Activated T-cell treated with anti-CD3 and anti-CD28 coated beads, Interleukin-2, amount 50 U/mL, for 48 hours (primary cell): Measurements from ENCODE around the gene LAMP1.
"Not testable (repeated sequence)": the region's sequence is repeated elsewhere in the genome, so short reads cannot be mapped to it uniquely, and the experiment has no call there.

Source experiments
- DNase-seq, 2 experiments: peaks; one replicate each; pipeline ENCODE4 v3.0.0-alpha.2; 2020

Gene LAMP1, protein sequence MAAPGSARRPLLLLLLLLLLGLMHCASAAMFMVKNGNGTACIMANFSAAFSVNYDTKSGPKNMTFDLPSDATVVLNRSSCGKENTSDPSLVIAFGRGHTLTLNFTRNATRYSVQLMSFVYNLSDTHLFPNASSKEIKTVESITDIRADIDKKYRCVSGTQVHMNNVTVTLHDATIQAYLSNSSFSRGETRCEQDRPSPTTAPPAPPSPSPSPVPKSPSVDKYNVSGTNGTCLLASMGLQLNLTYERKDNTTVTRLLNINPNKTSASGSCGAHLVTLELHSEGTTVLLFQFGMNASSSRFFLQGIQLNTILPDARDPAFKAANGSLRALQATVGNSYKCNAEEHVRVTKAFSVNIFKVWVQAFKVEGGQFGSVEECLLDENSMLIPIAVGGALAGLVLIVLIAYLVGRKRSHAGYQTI

DNA sequence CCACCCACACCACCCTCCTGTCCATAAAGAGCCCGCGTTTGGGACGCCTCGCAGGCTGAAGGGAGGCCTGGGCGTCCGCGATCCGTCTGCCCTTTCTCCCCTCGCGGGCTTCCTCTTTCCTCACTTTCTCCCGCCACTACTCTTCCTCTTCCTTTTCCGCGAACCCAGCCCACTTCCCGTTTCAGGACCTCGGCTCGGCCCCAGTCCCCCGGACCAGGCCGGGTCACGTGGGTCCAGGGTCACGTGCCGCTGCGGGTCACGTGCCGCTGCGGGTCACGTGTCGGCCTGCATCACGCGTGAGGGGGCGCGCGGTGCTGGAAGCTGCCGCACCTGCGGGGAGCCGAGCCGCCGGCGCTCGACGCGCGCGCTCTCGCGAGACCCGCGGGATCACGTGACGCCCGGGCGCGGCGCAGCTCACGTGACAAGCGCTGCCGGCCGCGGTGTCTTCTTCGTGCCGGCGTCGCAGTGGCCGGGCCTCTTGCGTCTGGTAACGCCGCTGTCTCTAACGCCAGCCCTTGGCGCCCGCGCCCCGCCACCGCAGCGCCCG, at the start of gene LAMP1:
Gene LAMP1, plus strand, starts transcription at position 417 of the 547 bp plus-strand sequence. CDS start 196 bp downstream, outside the sequence.
- DNase-seq, result peak; percentile 99 to 100

DNA sequence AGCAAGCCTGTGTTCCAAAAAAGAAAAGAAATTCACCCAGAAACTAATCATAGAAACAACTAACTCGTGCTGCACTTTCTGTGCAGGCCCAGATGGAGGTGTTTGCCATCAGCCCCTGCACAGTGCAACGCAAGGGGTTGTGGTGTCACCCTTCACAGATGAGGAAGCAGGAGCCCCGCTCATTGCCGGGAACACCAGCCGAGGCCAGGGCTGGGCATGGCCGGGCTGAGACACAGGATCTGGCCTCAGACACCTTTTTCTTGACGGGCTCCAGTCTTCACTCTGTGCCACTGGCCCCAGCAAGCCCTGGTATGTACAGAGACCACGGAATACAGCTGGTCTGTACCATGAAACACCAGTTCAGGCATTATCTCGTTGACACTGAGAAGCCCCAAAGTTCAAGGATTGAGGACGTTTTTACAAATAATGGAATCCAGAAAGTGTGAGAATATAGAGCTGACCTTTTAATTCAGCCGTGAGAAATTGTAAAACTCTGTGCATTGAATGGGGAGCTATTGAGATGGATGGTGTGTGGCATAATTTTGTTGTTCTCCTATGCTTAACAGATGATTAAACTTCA, 44.4 kb upstream of the LAMP1 start:
- no peak for DNase-seq

- not testable (repeated sequence) for DNase-seq
These were observed 39.1 kb upstream of the LAMP1 start for GRCh38 chr13:113257908-113258307.

GRCh38 chr13:113258321-113259054, 38.6 kb upstream of the LAMP1 start:
- no peak for DNase-seq

GRCh38 chr13:113260996-113261395, 36.0 kb upstream of the LAMP1 start:
- DNase-seq, result no peak

GRCh38 chr13:113263016-113263415, 34.0 kb upstream of the LAMP1 start:
- DNase-seq, result not testable (repeated sequence)

- DNase-seq, result no peak
These were observed 29.2 kb upstream of the LAMP1 start for GRCh38 chr13:113267642-113268405.

GRCh38 chr13:113272031-113272430, 25.0 kb upstream of the LAMP1 start:
- no peak for DNase-seq

- DNase-seq, result no peak
These were observed 24.3 kb upstream of the LAMP1 start for GRCh38 chr13:113272701-113273181.

- DNase-seq, result no peak
These were observed 23.7 kb upstream of the LAMP1 start for GRCh38 chr13:113273321-113273720.

DNA sequence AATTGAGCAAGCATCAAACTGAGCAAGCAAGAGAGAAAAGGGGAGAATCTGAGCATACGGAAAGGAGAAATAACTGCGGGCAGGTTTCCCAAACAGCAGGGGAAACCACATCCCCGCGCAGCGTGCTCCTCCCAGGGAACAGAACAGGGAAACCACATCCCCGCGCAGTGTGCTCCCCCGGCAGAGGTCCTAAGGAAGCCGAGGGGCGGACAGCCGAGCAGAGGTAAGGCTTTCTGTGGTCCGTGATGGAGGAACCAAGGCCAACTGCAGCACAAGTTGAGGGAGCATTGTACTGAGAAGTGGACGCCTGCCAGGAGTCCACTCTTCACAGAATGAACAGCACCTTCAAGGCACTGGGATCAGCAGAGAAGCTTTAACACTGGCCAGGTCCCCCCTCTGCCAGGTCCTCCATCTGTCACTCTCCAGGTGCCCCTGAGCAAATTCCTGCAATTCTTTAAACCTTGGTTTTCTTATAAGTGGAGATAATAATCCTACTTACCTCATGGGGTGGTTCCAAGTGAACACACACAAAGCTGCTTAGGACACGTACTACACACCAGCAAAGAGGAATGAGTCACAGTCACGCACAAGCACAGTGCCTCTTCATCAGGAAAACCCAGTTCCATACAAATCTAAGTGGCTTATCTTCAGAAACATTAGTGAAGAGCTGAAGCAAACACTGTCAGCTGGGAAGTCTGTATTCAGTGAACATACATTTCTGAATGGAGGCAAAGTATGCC, 23.0 kb upstream of the LAMP1 start:
- no peak for DNase-seq

DNA sequence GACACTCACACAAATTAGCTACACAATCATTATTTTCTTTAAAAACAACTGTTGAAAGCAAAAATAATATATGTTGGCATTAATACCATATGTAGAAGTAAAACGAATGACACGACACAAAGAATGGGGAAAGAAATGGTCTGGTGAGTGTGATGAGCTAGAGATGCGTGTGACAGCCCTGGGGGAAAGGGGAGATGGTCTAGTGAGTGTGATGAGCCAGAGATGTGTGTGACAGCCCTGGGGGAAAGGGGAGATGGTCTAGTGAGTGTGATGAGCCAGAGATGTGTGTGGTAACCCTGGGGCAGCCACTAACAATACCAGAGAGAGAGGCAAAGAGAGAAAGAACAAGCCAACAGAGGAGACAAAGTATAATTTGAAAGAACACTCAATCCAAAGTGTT, 22.3 kb upstream of the LAMP1 start:
- no peak for DNase-seq

- peak; percentile 46 to 49 for DNase-seq
These were observed 21.7 kb upstream of the LAMP1 start for GRCh38 chr13:113275387-113275786.

GRCh38 chr13:113280126-113280525, 16.9 kb upstream of the LAMP1 start:
- DNase-seq, result no peak

- DNase-seq, result no peak
These were observed 13.1 kb upstream of the LAMP1 start for GRCh38 chr13:113283904-113284303.

- no peak for DNase-seq
These were observed 8.2 kb upstream of the LAMP1 start for GRCh38 chr13:113288880-113289279.

- no peak for DNase-seq
These were observed 5.9 kb upstream of the LAMP1 start for GRCh38 chr13:113291129-113291528.

DNA sequence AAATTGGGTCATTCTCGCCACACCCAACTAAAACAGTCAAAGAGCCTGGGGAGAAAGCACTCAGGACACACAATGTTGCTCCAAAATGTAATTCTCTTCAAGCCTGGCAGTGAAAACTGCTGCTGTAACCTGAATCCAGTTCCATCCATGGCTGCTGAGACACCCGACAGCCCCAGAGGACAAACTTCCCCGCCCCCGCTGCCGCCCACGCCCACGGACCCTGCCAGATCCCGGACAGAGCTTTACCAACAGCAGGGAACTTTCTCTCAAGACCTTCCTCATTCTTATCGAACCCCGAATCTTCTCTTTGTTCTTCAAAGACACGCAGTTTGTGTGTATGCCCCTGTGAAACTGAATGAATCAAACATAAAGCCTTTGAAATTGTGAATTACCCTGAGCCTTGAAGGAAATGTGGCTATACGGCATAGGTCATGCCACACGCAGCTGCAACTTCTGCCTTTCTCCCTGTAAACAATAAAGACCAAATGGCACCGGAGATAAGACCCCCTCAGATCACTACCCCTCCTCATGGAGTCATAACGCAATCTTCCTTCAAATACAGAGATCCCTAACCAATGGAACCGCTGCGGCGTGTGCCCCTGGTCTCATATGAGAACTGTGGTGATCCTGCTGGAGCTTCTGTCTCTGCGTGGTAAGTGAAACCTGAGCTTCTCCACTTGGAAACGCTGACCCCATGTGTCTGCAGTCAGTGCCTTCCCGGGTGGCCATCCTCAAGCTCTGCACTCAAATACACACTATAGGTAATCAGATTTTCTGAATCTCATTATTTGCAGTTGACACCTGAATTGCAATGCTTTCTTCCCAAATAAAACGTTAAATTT, 4.8 kb upstream of the LAMP1 start:
- peak; percentile 25 to 31 for DNase-seq

DNA sequence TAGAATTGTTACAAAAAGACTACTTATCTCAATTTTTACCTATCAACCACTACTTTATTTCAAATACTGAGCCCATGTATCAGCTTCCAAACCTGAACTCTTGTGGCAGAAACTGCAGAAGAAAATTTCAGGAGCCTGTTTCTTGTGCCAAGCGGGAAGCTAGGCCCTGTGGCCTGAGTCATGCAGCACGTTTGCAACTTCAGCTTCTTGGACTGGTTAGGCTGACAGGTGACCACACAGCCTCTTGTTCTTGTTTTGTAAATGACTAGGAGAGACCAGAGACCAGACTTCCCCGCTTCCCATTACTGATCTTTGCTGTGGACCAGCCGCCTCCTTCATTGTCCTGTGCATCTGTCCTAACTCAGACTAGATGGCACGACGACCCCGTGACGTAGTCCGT, 3.4 kb upstream of the LAMP1 start:
- DNase-seq, result no peak

GRCh38 chr13:113295776-113296175, 1.3 kb upstream of the LAMP1 start:
- DNase-seq, result no peak
